ENCODE data around the gene CEP19. TPM values are rescaled to one million over a fixed set of nuclear protein-coding genes. Genes with fewer than 3 reads are reported as not detected.

Gene CEP19
- polyA plus RNA-seq, 1 donor from 2014 or later: 43.1 TPM

DNA sequence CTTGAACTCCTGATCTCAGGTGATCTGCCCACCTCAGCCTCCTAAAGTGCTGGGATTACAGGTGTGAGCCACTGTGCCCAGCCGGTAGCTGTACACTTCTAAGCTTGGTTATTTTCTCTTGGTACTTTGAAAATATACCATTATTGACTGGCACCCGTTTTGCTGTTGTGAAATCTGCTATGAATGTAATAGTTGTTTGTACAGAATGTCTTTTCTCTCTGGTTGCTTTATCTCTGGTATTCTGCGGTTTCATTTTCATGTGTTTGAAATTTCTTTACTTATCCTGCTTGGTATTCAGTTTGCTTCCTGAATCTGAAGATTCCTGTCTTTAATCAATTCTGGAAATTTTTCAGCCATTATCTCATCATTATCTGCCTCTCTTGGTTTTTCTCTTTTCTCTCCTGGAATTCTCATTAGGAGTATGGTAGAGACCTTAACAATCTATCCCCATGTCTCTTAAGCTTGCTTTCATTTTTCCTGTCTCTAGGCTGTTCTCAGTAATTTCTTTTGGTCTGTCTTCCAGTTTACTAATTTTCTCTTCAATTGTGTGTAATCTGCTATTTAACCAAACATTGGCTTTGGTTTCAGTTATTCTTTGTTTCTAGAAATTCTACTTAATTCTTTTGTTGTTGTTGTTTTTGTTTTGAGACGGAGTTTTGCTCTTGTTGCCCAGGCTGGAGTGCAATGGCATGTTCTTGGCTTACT lies 24.8 kb upstream of the CEP19 start:
- no peak overlapping the region for H3K9ac ChIP-seq (ENCODE audit: low read length)
- H3K9me3 ChIP-seq (ENCODE audit: low read length): no peaks in the 10 kb centered on the region
- peaks cover 11% of the 10 kb centered on the region for H3K79me2 ChIP-seq (replicated peaks; ENCODE audit: insufficient read depth, low read length)
- no peak overlapping the region for H3K4me2 ChIP-seq (ENCODE audit: low read length)
- no peak overlapping the region for H3K27ac ChIP-seq (ENCODE audit: low read length)
- H3F3A ChIP-seq (ENCODE audit: insufficient read depth, low read length, poor library complexity, severe bottlenecking): peaks cover 3% of the 10 kb centered on the region
- TF ChIP-seq EP300 (conservative IDR thresholded peaks at IDR 0.05; ENCODE audit: poor library complexity, severe bottlenecking): no peak
- TF ChIP-seq POLR2AphosphoS5 (IDR thresholded peaks at IDR 0.05): no peak
- TF ChIP-seq, protein P1, sequence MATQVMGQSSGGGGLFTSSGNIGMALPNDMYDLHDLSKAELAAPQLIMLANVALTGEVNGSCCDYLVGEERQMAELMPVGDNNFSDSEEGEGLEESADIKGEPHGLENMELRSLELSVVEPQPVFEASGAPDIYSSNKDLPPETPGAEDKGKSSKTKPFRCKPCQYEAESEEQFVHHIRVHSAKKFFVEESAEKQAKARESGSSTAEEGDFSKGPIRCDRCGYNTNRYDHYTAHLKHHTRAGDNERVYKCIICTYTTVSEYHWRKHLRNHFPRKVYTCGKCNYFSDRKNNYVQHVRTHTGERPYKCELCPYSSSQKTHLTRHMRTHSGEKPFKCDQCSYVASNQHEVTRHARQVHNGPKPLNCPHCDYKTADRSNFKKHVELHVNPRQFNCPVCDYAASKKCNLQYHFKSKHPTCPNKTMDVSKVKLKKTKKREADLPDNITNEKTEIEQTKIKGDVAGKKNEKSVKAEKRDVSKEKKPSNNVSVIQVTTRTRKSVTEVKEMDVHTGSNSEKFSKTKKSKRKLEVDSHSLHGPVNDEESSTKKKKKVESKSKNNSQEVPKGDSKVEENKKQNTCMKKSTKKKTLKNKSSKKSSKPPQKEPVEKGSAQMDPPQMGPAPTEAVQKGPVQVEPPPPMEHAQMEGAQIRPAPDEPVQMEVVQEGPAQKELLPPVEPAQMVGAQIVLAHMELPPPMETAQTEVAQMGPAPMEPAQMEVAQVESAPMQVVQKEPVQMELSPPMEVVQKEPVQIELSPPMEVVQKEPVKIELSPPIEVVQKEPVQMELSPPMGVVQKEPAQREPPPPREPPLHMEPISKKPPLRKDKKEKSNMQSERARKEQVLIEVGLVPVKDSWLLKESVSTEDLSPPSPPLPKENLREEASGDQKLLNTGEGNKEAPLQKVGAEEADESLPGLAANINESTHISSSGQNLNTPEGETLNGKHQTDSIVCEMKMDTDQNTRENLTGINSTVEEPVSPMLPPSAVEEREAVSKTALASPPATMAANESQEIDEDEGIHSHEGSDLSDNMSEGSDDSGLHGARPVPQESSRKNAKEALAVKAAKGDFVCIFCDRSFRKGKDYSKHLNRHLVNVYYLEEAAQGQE (IDR thresholded peaks at IDR 0.05; ENCODE audit: borderline replicate concordance): no peak
- TF ChIP-seq EZH2 (IDR thresholded peaks at IDR 0.05; ENCODE audit: borderline replicate concordance, insufficient read depth, low read length, poor library complexity, severe bottlenecking): no peak
- TF ChIP-seq, protein P2, sequence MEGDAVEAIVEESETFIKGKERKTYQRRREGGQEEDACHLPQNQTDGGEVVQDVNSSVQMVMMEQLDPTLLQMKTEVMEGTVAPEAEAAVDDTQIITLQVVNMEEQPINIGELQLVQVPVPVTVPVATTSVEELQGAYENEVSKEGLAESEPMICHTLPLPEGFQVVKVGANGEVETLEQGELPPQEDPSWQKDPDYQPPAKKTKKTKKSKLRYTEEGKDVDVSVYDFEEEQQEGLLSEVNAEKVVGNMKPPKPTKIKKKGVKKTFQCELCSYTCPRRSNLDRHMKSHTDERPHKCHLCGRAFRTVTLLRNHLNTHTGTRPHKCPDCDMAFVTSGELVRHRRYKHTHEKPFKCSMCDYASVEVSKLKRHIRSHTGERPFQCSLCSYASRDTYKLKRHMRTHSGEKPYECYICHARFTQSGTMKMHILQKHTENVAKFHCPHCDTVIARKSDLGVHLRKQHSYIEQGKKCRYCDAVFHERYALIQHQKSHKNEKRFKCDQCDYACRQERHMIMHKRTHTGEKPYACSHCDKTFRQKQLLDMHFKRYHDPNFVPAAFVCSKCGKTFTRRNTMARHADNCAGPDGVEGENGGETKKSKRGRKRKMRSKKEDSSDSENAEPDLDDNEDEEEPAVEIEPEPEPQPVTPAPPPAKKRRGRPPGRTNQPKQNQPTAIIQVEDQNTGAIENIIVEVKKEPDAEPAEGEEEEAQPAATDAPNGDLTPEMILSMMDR (IDR thresholded peaks at IDR 0.05; ENCODE audit: poor library complexity, severe bottlenecking): no peak
- no peak for TF ChIP-seq TAF1 (IDR thresholded peaks at IDR 0.05; ENCODE audit: low read depth)
- TF ChIP-seq RAD21 (conservative IDR thresholded peaks at IDR 0.05): no peak
- no peak for TF ChIP-seq MXI1 (conservative IDR thresholded peaks at IDR 0.05; ENCODE audit: poor library complexity, severe bottlenecking)
- no peak for TF ChIP-seq SMC3 (conservative IDR thresholded peaks at IDR 0.05; ENCODE audit: poor library complexity)
- no peaks in the 10 kb centered on the region for H4K20me1 ChIP-seq (ENCODE audit: insufficient read depth)
- no peaks in the 10 kb centered on the region for H3K9me2 ChIP-seq (ENCODE audit: insufficient read depth, low read length)
- H2AFZ ChIP-seq (ENCODE audit: low read depth, low read length): no peak overlapping the region
- H3K36me3 ChIP-seq (ENCODE audit: insufficient read depth, low read length): peaks cover 4% of the 10 kb centered on the region
- H3K27me3 ChIP-seq (ENCODE audit: insufficient read depth, low read depth, low read length): no peaks in the 10 kb centered on the region
- no peak overlapping the region for H3K4me3 ChIP-seq (ENCODE audit: low read length)

DNA sequence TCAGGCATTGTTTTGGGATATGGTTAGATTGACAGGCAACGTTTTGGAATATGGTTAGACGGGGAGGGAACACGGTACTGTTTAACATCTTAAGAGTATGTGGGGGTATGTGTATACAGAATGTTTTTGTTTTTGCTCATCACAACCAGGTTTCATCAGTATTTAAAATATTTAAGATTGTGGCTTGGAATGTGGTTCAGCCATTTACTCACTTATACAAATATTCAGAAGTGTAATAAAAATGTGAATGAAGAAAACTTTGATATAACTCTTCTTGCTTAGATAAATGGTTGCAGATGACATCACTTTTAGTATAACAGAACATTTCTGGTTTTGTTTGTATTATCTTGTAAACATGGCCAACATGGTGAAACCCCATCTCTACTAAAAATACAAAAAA lies 23.7 kb upstream of the CEP19 start:
- Histone ChIP-seq H3K9ac (ENCODE audit: low read length) (no peak overlapping the region), H3K79me2 (replicated peaks; ENCODE audit: insufficient read depth, low read length) (peaks cover under 1% of the 10 kb centered on the region), H3F3A (ENCODE audit: insufficient read depth, low read length, poor library complexity, severe bottlenecking) (peaks cover 3% of the 10 kb centered on the region), H3K4me2 (ENCODE audit: low read length) (no peak overlapping the region), H3K36me3 (ENCODE audit: insufficient read depth, low read length) (peaks cover 4% of the 10 kb centered on the region), H2AFZ (ENCODE audit: low read depth, low read length) (no peak overlapping the region), H3K4me3 (ENCODE audit: low read length) (no peak overlapping the region), H3K27ac (ENCODE audit: low read length) (no peak overlapping the region), H3K27me3 (ENCODE audit: insufficient read depth, low read depth, low read length) (no peaks in the 10 kb centered on the region), H4K20me1 (ENCODE audit: insufficient read depth) (no peaks in the 10 kb centered on the region), H3K9me3 (ENCODE audit: low read length) (no peaks in the 10 kb centered on the region), H3K9me2 (ENCODE audit: insufficient read depth, low read length) (no peaks in the 10 kb centered on the region)
- no peak for TF ChIP-seq EZH2 (IDR thresholded peaks at IDR 0.05; ENCODE audit: borderline replicate concordance, insufficient read depth, low read length, poor library complexity, severe bottlenecking)
- TF ChIP-seq, protein P2 (IDR thresholded peaks at IDR 0.05; ENCODE audit: poor library complexity, severe bottlenecking): no peak
- no peak for TF ChIP-seq MXI1 (conservative IDR thresholded peaks at IDR 0.05; ENCODE audit: poor library complexity, severe bottlenecking)
- TF ChIP-seq EP300 (conservative IDR thresholded peaks at IDR 0.05; ENCODE audit: poor library complexity, severe bottlenecking): no peak
- TF ChIP-seq RAD21 (conservative IDR thresholded peaks at IDR 0.05): no peak
- TF ChIP-seq SMC3 (conservative IDR thresholded peaks at IDR 0.05; ENCODE audit: poor library complexity): no peak

Data from neural cell (in vitro differentiated cells).